HG03575 (cell line): Measurements from ENCODE around the gene HFE.
"Not testable (repeated sequence)": the region's sequence is repeated elsewhere in the genome, so short reads cannot be mapped to it uniquely, and the experiment has no call there.

ENCODE experiments used
- ATAC-seq: cut with Tn5 transposase; IDR thresholded peaks from one replicate; pipeline ENCODE4 v1.9.1; 2021; ENCODE audit not compliant: unreplicated experiment, insufficient number of reproducible peaks, low FRiP score; ENCODE audit errors: extremely low read depth

HFE gene

DNA sequence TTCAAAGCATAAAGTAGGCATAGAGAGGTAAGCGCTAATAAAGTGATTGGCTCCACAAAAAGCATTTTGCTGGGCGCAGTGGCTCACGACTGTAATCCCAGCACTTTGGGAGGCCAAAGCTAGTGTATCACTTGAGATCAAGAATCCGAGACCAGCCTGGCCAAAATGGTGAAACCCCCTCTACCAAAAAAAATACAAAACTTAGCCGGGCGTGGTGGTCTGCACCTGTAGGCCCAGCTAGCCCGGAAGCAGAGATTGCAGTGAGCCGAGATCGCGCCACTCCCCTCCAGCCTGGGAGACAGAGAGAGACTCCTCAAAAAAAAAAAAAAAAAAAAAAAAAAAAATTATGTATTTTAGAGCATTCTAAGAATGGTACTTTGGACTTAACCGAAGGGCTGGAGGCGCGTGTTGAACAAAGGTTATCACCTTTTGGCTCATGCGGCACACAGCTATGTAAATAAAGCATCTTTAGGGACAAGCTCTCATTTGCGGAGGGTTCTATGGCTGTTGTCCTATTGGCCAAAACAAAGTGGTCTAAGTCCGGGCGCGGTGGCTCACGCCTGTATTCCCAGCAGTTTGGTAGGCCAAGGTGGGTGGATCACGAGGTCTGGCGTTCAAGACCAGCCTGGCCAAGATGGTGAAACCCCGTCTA, 17.4 kb downstream of the HFE start:
- ATAC-seq: no peak

GRCh38 chr6:26105109-26105730, 18.0 kb downstream of the HFE start:
- no peak for ATAC-seq

- ATAC-seq: no peak
Observed at GRCh38 chr6:26105842-26106241, 18.6 kb downstream of the HFE start.

DNA sequence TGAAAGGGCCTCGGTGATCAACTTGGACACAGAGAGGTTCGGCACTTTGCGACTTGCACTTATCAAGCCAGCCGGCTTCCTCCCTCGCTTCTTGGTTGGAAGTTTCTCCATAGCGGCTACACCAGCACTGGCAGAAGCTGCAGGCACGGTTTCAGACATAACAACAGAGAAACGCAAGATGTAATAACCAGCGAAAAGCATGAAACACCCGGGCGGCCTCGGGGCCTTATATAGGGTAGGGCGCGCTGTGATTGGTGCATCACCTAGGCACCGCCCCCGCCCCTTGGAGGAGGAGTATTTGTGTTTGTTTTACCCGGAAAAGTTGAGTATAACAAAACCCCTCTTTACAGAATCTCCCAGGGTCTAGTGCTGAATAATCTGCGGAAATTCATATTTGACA, 20.7 kb downstream of the HFE start:
- ATAC-seq: no peak

- ATAC-seq: no peak
Observed at GRCh38 chr6:26109772-26110171, 22.5 kb downstream of the HFE start.

DNA sequence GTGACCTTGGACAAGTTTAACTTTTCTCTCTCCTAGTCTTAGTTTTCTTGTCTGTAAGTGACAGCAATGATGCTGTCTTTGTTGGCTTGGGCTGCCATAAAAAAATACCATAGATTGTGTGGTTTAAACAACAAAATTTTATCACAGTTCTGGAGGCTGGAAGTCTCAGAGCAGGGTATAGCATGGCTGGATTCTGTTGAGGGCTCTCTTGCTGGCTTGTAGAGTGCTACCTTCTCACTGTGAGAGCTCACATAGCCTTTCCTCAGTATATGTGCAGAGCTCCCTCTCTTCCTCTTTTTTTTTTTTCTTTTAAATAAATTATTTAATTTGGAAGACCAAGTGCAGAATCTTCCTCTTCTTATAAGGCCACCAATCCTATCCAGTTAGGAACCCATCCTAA, 26.3 kb downstream of the HFE start:
- ATAC-seq: no peak

DNA sequence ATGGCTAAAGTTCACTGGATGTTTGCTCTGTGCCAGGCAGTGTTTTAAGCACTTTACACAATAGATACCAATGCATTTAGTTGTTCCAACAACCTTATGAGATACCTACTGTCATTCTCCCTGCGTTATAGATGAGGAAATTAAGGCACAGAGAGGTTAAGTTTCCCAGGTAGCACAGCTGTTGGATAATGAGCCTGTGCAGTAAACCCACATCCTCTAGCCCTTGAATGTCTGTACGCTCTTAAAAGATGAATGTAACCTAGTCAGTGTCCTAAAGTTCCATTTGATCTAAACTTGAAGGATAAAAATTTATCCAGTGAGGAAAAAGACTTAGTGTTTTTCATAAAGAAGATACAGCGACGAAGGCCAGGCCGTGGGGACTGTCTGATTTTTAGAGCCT, 28.0 kb downstream of the HFE start:
- no peak for ATAC-seq

GRCh38 chr6:26116267-26116666, 29.0 kb downstream of the HFE start:
- ATAC-seq: no peak

GRCh38 chr6:26118999-26119398, 31.8 kb downstream of the HFE start:
- no peak for ATAC-seq

DNA sequence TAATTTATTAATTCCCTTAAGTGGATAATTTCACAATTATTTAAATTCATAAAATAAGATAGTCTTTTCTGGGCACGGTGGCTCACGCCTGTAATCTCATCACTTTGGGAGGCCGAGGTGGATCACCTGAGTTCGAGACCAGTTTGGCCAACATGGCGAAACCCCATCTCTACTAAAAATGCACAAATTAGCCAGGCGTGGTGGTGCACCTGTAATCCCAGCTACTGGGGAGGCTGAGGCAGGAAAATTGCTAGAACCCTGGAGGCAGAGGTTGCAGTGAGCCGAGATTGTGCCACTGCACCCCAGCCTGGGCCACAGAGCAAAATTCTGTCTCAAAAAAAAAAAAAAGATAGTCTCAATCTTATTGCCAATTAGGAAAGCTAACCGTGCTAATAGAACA, 32.9 kb downstream of the HFE start:
- not testable (repeated sequence) for ATAC-seq

DNA sequence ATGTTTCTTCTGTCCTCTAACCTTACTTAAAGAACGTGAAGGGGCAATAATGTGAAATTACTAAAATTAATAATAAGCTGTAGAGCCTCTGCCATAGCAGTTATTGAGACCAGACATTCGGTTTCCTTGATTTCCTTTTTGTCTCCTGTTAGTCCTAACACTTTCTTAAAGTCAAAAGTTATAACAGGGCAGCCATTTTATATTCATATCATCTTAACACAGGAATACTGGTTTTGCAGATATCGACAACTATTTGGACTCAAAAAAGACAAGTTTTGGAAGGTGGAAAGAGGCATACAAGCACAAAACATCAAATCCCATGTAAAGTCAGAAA, 33.5 kb downstream of the HFE start:
- no peak for ATAC-seq

DNA sequence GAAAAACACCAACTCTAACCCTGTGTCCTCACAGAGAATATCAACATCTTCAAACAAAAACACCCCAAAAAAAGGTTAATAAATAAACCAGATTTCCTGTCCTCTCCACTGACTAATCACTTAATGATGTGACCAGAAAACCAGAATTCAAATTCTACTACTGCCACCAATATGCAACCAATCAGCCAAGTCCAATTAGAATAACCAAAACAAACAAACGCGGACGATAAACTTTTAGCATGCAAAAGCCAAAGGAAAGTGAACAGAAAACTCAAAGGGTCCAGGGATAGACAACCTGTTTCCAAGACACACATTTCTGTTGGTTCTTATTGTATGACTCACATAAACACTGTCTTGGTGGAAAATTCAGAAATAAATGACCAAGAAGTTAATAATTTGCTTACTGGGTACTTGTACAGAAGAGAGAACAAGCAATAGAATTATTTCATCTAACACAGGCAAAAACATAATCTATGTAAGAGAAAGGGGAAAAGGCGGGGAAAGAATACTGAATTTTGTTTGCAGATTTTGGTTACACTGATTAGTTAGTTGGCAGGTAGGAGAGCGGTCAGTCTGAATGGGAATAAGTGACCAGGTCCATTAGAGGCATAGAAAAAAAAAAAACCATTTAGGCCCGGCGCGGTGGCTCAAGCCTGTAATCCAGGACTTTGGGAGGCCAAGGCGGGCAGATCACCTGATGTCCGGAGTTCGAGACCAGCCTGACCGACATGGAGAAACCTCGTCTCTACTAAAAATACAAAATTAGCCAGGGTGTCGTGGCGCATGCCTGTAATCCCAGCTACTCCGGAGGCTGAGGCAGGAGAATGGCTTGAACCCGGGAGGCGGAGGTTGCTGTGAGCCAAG, 34.1 kb downstream of the HFE start:
- no peak for ATAC-seq

- no peak for ATAC-seq
Observed at GRCh38 chr6:26122005-26122388, 34.8 kb downstream of the HFE start.

DNA sequence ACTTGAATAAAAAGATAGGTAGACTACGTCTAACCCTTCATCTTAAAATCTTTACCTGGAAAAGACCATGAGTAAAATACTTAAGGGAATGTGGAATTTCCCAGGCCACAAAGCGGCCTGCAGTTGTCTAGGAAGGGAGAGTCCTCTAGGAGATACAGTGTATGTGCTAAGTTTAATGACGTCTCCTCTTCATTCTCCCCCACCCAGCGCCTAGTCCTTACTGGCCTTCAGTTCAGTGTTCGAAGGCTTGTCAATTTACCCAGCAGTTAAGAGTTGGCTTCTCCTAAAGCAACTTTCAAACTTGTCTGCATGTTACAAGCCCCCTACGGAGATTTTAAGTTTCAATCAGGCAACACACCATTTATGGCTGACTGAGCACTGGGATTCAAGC, 35.2 kb downstream of the HFE start:
- no peak for ATAC-seq

GRCh38 chr6:26122793-26123674, 35.8 kb downstream of the HFE start:
- no peak for ATAC-seq

DNA sequence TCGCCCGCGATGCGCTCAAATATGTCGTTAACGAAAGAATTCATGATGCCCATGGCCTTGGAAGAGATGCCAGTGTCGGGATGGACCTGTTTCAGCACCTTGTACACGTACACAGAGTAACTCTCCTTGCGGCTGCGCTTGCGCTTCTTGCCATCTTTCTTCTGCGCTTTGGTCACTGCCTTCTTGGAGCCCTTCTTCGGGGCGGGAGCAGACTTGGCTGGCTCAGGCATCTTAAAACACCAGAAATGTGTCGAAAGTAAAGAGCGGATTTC, 36.4 kb downstream of the HFE start:
- ATAC-seq: no peak

GRCh38 chr6:26123947-26124780, 36.9 kb downstream of the HFE start:
- peak; percentile 72 for ATAC-seq

DNA sequence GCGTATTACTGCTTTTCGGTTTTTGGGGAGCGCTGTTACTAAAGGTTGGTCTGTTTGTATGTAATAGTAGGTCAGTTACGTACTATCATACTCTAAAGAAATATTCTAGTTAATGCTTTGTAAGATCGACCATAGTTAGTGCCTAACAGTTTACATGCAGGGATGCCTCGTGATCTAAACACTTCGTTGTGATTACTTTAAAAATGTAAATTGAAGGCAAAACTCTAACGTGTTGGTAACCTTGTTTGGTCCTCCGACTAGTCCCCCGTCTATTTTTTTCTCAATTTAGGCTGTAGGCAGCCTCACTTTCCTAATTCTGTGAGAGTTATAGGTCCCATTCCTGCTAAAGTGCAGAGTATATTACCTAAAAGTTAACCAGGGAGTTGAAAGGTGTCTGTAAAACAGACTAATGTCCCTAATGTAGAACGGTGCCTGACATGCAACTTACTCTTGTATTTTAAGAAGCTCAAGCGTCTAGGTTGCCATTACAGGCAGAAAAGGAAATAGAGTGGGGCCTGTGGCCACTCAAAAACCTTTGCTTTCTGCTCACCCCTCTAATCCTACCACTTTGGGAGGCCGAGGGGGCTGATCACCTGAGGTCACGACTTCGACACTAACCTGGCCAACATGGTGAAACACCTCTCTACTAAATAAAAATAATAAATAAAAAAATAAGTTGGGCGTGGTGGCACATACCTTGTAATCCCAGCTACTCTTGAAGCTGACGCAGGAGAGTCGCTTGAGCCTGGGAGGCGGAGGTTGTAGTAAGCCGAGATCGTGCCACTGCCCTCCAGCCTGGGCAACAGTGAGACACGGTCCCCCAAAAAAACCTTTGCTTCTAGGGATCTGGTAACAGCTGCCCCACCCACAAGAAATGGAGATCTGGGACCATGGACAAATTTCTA, 37.8 kb downstream of the HFE start:
- ATAC-seq: no peak
